NCI-H1436 treated with DMSO at 0.1 percent for 48 hours (cell line): ENCODE data around the gene SNRPA.
"Not testable (repeated sequence)": the region's sequence is repeated elsewhere in the genome, so short reads cannot be mapped to it uniquely, and the experiment has no call there.

ENCODE experiments used
- DNase-seq: peaks from one replicate; lab custom pipeline; 2025; lab: John Stamatoyannopoulos, UW

SNRPA gene

DNA sequence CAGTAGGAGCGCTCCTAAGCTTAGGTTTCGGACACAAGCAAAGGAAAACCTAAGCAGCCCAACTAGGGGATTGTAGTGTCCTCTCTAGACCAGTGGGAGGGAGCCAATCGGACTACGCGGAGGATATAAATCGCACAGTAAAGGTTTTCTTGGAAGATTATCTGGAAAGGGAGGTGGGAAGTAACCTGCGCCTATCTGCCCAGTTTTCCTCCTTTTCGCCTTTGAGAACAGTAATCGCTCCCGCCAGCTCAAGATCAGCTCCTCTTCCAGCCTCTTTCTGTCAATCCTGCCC, 26.6 kb downstream of the SNRPA start:
- no peak for DNase-seq

GRCh38 chr19:40777937-40778705, 27.1 kb downstream of the SNRPA start, which contains the start of gene RAB4B:
TSS of gene RAB4B (plus strand) at chr19:40778247. CDS start at chr19:40778376, 129 bp downstream.
- peak; percentile 98 for DNase-seq

DNA sequence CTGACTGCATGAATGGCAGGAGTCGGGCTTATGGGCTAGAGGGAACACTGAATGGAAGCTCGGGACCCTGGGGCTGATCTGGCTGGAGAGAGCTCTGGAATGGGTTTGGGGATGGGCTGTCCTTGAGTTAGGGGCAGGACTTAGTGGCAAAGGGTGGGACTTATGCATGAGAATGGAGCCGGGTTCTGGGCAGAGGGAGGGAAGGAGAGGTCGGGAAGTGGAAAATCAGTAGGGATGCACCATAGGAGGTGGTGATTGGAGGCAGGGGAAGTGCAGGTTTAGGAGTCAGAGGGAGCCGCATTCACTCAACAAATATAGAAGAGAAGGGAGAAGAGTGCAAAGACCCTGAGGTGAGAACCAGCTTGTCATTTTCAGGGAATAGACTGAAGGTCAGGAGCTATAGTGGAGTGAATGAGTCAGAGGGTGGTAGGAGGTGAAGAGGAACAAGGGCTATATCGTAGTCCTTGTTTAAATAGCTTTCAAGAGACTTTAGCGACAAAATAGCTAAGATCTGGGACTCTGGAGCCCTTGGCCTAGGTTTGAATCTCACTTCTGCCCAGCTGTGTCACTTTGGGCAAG, 27.8 kb downstream of the SNRPA start:
- no peak for DNase-seq

GRCh38 chr19:40780582-40780981, 29.6 kb downstream of the SNRPA start:
- no peak for DNase-seq

DNA sequence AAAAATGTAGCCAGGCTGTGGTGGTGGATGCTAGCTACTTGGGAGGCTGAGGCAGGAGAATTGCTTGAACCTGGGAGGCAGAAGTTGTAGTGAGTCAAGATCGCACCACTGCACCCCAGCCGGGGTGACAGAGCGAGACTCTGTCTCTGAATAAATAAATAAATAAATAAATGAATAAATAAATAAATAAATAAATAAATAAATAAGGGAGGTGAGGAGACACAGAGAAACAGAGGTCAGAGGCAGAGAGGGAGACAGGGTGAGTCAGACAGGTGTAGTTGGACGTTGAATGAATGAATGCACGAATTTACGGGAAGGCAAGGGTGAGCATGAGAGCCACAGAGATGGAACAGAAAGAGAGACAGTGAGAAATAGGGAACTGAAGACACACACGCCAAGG, 30.1 kb downstream of the SNRPA start:
- no peak for DNase-seq

GRCh38 chr19:40783711-40784110, 32.7 kb downstream of the SNRPA start:
- DNase-seq = no peak

DNA sequence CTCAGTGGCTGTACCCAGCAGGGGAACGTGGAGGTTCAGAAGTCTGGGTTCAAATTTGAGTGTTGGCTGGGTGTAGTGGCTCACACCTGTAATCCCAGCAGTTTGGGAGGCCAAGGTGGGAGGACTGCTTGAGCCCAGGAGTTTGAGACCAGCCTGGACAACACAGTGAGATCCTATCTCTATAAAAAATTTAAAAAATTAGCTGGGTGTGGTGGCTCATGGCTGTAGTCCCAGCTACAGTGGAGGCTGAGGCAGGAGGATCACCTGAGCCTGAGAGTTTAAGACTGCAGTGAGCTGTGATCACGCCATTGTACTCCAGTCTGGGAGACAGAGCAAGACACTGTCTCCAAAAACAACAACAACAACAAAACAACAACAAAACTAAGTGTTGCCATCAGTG, 33.1 kb downstream of the SNRPA start:
- not testable (repeated sequence) for DNase-seq

- no peak for DNase-seq
Measured at GRCh38 chr19:40785526-40785925, 34.5 kb downstream of the SNRPA start.

DNA sequence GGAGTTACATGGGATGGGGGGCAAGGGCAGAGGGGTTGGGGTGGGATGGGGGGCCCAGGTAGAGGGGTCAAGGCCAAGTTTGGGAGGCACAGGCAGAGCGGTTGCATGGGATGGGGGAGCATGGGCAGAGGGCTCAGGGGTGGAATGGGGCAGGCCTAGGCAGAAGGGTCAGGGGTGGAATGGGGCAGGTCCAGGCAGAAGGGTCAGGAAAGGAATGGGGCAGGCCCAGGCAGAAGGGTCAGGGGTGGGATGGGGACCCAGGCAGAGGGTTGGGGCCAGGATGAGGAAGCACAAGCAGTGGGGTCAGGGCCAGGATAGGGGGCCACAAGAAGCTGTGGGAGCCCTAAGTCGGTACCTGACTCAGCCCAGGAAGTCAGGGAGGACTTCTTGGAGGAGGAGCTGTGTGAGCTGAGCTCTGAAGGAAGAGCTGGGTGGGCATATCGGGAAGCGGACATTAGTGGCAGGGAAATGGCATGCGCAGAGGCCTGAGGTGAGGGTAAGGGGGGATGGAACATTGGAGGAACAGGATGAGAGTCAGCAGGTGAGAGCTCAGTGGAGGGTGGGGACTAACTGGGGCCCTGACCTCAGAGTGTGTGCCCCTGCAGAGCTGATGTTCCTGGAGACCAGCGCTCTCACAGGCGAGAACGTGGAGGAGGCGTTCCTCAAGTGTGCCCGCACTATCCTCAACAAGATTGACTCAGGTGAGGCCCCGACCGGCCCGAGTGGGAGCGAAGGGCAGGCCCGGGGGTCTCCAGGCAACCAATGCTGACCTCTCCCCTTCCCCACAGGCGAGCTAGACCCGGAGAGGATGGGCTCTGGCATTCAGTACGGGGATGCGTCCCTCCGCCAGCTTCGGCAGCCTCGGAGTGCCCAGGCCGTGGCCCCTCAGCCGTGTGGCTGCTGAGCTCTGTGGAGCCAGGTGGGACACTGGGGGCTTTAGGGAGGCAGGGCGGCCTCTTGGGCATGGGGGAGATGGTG, 35.3 kb downstream of the SNRPA start:
- no peak for DNase-seq

GRCh38 chr19:40791349-40791748, 40.3 kb downstream of the SNRPA start:
- DNase-seq = no peak

GRCh38 chr19:40791996-40792395, 41.0 kb downstream of the SNRPA start:
- DNase-seq = no peak

DNA sequence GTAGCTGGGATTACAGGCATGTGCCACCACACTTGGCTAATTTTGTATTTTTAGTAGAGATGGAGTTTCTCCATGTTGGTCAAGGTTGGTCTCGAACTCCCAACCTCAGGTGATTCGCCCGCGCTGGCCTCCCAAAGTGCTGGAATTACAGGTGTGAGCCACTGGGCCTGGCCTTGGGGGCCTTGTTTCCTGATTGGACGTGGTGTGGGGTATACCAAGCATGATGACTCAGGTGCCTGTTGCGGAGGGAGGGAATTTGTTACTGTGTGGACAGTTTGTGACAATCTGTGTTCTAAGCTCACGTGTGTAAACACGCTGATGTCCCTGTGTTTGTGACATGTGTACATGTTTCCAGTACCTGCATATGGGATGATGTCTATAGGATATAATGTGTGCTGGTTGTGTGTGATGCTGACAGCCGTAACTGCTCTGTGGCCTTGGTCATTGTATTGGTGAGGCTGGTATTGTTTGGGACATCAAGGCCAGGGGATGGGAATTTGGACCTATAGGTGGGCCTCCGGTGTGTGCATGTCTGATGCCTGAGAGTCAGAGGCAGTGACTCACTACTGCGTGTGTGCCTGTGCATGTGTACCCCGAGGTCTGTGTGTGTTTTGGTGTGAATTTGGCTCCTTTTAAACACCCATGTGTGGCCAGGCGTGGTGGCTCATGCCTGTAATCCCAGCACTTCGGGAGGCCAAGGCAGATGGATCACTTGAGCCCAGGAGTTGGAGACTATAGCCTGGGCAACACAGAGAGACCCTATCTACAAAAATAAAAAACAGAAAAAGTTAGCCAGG, 46.4 kb downstream of the SNRPA start:
- DNase-seq = no peak

- no peak for DNase-seq
Measured at GRCh38 chr19:40797963-40798682, 47.1 kb downstream of the SNRPA start.

- DNase-seq = peak; percentile 93
Measured at GRCh38 chr19:40798683-40799557, 47.9 kb downstream of the SNRPA start, which contains the start of gene EGLN2. TSS of gene EGLN2 (plus strand) at chr19:40799191. CDS start at chr19:40800573, 1,382 bp downstream.

DNA sequence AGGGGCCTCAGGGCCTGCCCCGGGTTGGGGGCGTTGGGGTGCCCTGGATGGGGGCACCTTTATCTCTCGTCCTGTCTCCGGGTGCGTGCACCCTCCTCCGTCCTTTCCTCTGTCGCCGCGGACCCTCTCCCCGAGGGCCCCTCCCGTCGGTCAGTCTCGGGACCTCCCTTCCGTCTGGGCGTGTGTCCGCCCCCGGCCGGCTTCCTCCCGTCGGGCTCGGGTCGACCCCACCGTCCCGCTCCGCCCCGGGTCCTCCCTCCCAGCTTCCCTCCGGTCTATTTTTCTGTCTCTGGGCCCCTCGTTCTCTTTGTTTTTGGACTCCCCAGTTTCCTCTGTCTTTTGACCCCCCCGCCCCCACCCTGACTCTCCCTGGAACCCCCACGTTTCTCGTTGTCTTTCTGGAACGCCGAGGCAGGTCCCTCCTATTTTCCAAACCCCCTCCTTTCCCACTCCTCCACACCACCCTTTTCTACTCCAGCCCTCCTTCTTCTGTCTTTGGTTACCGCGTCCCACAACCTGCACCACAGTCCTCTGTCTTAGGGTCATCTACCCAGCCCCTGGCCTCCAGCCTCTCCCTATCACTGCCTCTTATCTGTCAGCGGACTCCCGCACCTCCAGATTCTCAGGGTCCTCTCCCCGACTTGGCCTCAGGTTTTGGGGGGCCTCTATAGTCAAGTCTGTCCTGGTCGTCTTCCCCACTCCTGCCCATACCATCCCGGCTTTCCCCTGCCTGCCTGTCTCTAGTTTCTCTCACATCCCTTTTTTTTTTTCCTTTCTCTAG, 48.7 kb downstream of the SNRPA start:
- no peak for DNase-seq

- no peak for DNase-seq
Measured at GRCh38 chr19:40800339-40800996, 49.5 kb downstream of the SNRPA start.

GRCh38 chr19:40800997-40801377, 50.0 kb downstream of the SNRPA start:
- DNase-seq = no peak

- DNase-seq = no peak
Measured at GRCh38 chr19:40801426-40802299, 50.7 kb downstream of the SNRPA start.
